Measurements from ENCODE around the gene SLC25A43. TPM values are rescaled to one million over a fixed set of nuclear protein-coding genes. Genes with fewer than 3 reads are reported as not detected.
A peak's percentile ranks its signal among the peaks of the same experiment; 100 is the strongest.

Gene SLC25A43
- total RNA-seq, 4 donors from 2014 or later: 23.1 to 31.1 (median 27.6) TPM

DNA sequence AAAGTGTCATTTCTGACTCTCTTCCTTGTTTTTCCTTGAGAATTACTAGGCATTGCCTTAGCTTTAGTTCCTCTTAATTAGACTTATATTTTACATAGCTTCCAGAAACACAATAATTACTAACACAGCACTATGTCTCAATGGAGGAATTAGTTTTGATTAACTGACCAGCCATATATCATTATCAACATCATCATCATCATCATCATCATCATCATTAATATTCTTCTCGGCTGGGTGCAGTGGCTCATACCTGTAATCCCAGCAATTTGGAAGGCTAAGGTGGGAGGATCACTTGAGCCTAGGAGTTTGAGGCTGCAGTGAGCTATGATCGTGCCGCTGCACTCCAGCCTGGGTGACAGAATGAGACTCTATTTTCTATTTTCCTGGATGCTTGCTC lies 66.4 kb downstream of the SLC25A43 start:
- Histone ChIP-seq H3K27ac (no peak overlapping the region), H3K27me3 (no peaks in the 10 kb centered on the region), H3K9me3 (no peaks in the 10 kb centered on the region), H3K4me1 (no peaks in the 10 kb centered on the region), H3K36me3 (peaks cover 0 to 9% (median 0%) of the 10 kb centered on the region in 3 donors), H3K4me3 (no peak overlapping the region)
- TF ChIP-seq POLR2A (IDR thresholded peaks at IDR 0.05): no peak
- TF ChIP-seq, protein P1, sequence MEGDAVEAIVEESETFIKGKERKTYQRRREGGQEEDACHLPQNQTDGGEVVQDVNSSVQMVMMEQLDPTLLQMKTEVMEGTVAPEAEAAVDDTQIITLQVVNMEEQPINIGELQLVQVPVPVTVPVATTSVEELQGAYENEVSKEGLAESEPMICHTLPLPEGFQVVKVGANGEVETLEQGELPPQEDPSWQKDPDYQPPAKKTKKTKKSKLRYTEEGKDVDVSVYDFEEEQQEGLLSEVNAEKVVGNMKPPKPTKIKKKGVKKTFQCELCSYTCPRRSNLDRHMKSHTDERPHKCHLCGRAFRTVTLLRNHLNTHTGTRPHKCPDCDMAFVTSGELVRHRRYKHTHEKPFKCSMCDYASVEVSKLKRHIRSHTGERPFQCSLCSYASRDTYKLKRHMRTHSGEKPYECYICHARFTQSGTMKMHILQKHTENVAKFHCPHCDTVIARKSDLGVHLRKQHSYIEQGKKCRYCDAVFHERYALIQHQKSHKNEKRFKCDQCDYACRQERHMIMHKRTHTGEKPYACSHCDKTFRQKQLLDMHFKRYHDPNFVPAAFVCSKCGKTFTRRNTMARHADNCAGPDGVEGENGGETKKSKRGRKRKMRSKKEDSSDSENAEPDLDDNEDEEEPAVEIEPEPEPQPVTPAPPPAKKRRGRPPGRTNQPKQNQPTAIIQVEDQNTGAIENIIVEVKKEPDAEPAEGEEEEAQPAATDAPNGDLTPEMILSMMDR (IDR thresholded peaks at IDR 0.05): no peak
- no peak for DNase-seq

DNA sequence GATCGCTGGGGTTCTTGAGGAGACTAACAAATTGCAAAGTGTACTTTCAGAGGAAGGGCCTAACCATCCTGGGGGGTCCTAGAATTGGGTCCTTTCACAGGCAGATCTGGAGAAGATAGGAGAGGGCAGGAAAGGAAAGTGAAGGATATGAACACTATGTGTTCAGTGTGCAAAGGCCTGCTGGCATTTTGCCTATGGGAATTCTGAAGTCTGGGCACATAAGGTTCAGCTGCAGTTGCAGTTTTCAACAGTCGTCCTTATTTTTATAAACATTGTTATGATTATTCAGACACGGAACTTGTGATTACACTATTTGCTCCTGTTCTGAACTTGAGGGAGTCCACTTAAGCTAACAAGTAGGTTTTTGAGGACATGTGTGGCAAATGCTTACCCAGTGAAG lies 67.8 kb downstream of the SLC25A43 start:
- Histone ChIP-seq H3K27ac (peak overlapping the region in 2 of 4 donors; percentile 99 to 100), H3K4me1 (no peaks in the 10 kb centered on the region), H3K4me3 (no peak overlapping the region), H3K9me3 (no peaks in the 10 kb centered on the region), H3K36me3 (peaks cover 0 to 20% (median 0%) of the 10 kb centered on the region in 3 donors), H3K27me3 (no peaks in the 10 kb centered on the region)
- DNase-seq: no peak
- TF ChIP-seq, protein P1 (IDR thresholded peaks at IDR 0.05): no peak
- no peak for TF ChIP-seq POLR2A (IDR thresholded peaks at IDR 0.05)

DNA sequence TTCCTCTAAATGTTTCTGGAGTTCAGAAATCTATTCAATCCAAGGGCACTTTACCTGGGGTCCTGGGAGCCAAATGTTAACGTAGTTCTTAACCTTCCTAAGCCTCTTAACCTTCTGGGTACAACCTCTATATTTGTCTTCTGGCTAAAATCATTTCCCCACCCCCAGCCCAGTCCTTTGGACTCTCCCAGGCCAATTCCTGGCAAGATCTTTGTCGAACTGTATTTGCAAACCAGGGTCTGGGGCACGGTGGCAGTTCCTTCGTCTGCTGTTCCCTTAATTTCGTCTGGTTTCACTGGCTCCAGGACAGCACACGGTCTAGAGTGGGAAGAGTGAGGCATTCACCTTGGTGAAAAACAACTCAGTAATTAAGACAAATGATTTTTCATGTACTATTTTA lies 68.3 kb downstream of the SLC25A43 start:
- peak overlapping the region in 1 of 4 donors; percentile 94 for H3K4me3 ChIP-seq
- peak overlapping the region; percentile 92 to 100 (median 96) for H3K27ac ChIP-seq
- DNase-seq: no peak
- TF ChIP-seq POLR2A (IDR thresholded peaks at IDR 0.05): no peak
- TF ChIP-seq, protein P1 (IDR thresholded peaks at IDR 0.05): no peak
- H3K36me3 ChIP-seq: peaks cover 0 to 20% (median 0%) of the 10 kb centered on the region in 3 donors
- H3K27me3 ChIP-seq: no peaks in the 10 kb centered on the region
- H3K4me1 ChIP-seq: no peaks in the 10 kb centered on the region
- H3K9me3 ChIP-seq: no peaks in the 10 kb centered on the region

DNA sequence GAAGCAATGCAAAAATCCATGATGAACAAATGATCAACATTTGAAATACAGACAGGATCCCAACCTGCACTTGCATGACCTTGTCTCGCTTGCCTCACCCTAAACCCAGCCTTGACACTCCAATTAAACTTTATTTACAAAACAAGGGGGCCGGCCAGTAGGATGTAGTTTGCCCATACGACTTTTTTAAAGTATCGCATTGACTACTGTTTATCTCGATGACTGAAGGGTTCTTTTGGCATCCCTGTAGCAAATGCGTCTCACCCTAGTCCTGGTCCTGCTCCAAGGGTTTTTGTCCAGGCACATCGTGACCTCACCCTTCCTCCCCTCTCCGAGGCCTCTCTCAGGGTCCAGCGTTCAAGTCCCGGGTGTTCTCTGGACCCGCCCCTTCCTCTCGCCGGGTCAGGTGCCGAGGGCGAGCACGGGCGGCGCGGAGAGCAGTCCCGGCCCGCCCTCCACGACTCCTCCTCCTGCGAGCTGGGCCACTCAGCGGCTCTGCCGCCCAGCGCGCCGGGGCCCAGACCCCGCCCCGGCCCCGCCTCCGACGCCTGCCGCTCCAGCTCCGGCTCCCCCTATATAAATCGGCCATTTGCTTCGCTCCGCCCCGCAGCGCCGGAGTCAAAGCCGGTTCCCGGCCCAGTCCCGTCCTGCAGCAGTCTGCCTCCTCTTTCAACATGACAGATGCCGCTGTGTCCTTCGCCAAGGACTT lies 68.9 kb downstream of the SLC25A43 start, which contains the start of gene SLC25A5:
Gene SLC25A5, plus strand, starts transcription at position 603 of the 709 bp plus-strand sequence. Its CDS starts 72 bp downstream, at position 675.
- Histone ChIP-seq H3K4me3 (peak within 1 kb of the TSS; percentile 60 to 94 (median 74)), H3K36me3 (peaks cover 0 to 20% (median 0%) of the 10 kb centered on the region in 3 donors), H3K9me3 (no peaks in the 10 kb centered on the region), H3K27me3 (no peaks in the 10 kb centered on the region), H3K4me1 (no peaks in the 10 kb centered on the region), H3K27ac (peak within 1 kb of the TSS; percentile 92 to 100 (median 96))
- TF ChIP-seq, protein P1 (IDR thresholded peaks at IDR 0.05): no peak
- TF ChIP-seq POLR2A (IDR thresholded peaks at IDR 0.05): peak; percentile 95 to 96
- peak; percentile 80 to 92 (median 90) for DNase-seq

DNA sequence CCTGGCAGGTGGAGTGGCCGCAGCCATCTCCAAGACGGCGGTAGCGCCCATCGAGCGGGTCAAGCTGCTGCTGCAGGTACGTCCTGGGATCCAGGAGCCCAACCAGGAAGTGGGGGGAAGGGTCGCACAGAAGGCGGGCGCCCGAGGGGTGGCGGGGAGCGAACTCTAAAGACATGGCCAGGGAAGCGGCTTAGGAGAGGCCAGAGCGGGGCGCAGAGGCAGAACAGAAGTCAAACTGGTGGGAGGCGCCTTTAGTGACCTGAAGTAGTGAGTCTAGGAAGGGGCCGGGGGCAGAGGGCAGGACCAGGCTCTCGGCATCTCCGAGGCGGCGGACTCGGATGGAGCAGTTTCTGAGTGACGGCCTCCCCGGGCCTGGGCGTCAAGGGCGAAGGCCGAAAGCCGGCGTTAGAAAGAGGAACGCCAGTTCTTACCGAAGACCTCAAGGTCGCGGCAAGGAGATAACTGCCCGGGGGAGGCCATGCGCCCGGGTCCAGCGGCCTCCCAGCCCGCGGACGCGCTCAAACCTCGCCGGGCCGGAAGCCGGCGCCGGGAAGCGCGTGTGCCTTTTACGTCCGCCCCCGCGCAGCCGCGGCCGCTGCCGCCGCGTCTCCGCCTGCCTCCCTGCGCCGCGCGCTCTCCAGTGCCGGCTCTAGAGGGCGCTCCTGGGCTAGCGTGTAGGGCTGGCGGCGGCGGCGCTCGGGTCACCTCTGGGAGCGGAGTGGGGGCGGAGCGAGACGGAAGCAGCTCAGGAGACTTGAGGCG lies 69.6 kb downstream of the SLC25A43 start:
- Histone ChIP-seq H3K36me3 (peaks cover 0 to 20% (median 0%) of the 10 kb centered on the region in 3 donors), H3K4me1 (no peaks in the 10 kb centered on the region), H3K27ac (peak overlapping the region; percentile 92 to 100 (median 96)), H3K9me3 (no peaks in the 10 kb centered on the region), H3K4me3 (peak overlapping the region; percentile 60 to 94 (median 74)), H3K27me3 (no peaks in the 10 kb centered on the region)
- DNase-seq: peak; percentile 89 to 95 (median 93)
- TF ChIP-seq POLR2A (IDR thresholded peaks at IDR 0.05): peak; percentile 11 to 27
- TF ChIP-seq, protein P1 (IDR thresholded peaks at IDR 0.05): peak; percentile 35 to 92 (median 77)
